Naive thymus-derived CD4-positive, alpha-beta T cell (primary cell): ENCODE measurements around the gene MUSK. TPM values are rescaled to one million over a fixed set of nuclear protein-coding genes. Genes with fewer than 3 reads are reported as not detected.

Source experiments
- ATAC-seq: fragments of 150-1000 bp; cut with Tn5 transposase; 2 replicates; pipeline ENCODE4 v1.10.0; 2021; ENCODE audit warnings: mild to moderate bottlenecking, moderate library complexity
- CTCF ChIA-PET: fragments of 350-600 bp; sonication (Branson Sonifier 250); formaldehyde crosslinking; loops from one replicate; lab custom pipeline; 2021; ENCODE audit warnings: antibody characterized with exemption; lab: Charles Lee
- POLR2A ChIA-PET: fragments of 350-600 bp; sonication (Branson Sonifier 250); formaldehyde crosslinking; loops from one replicate; lab custom pipeline; 2021; ENCODE audit warnings: antibody characterized with exemption, inconsistent platforms; lab: Charles Lee
- DNase-seq, 9 donors: peaks; one replicate each; pipeline versions ENCODE4 v3.0.0 to v3.0.0-alpha.2; 2020 to 2022; ENCODE audit warnings: mixed read lengths in 1 of 9
- H3K27ac ChIP-seq: one replicate; pipeline ENCODE4 v1.7.0; 2013; ENCODE audit warnings: mild to moderate bottlenecking, low read depth, low read length, moderate library complexity
- H3K27me3 ChIP-seq, 2 donors: one replicate each; pipeline ENCODE4 v1.7.0; 2013; ENCODE audit warnings: low read length in 2 of 2, mild to moderate bottlenecking in 2 of 2, moderate library complexity in 2 of 2; ENCODE audit not compliant: control insufficient read depth in 2 of 2, insufficient read depth in 2 of 2
- H3K36me3 ChIP-seq, 3 experiments: 1 replicate in 2 of 3; 2 replicates in 1 of 3; pipeline ENCODE4 v1.7.0; 2013; ENCODE audit warnings: low read length in 3 of 3, mild to moderate bottlenecking in 3 of 3, moderate library complexity in 1 of 3; ENCODE audit not compliant: insufficient read depth in 3 of 3, control insufficient read depth in 2 of 3
- H3K4me1 ChIP-seq, 2 donors: one replicate each; pipeline ENCODE4 v1.7.0; 2013; ENCODE audit warnings: low read length in 2 of 2, mild to moderate bottlenecking in 2 of 2, moderate library complexity in 1 of 2; ENCODE audit not compliant: control insufficient read depth in 2 of 2, insufficient read depth in 2 of 2
- H3K4me3 ChIP-seq: 2 replicates; pipeline ENCODE4 v1.7.0; 2013; ENCODE audit warnings: mild to moderate bottlenecking, low read length
- H3K9me3 ChIP-seq, 3 experiments: 1 replicate in 2 of 3; 2 replicates in 1 of 3; pipeline ENCODE4 v1.7.0; 2013; ENCODE audit warnings: low read length in 3 of 3; ENCODE audit not compliant: control insufficient read depth in 2 of 3
- H3K27ac Mint-ChIP-seq, 9 donors: one replicate each; pipeline ENCODE4 v1.8.0; 2020 to 2022; ENCODE audit warnings: mixed read lengths in 9 of 9, mild to moderate bottlenecking in 8 of 9, moderate library complexity in 5 of 9, inconsistent platforms in 2 of 9
- H3K27me3 Mint-ChIP-seq, 5 donors: one replicate each; pipeline ENCODE4 v1.8.0; 2021 to 2022; ENCODE audit warnings: mixed read lengths in 5 of 5, mild to moderate bottlenecking in 1 of 5
- H3K36me3 Mint-ChIP-seq, 5 donors: one replicate each; pipeline ENCODE4 v1.8.0; 2020 to 2022; ENCODE audit warnings: mixed read lengths in 5 of 5, mild to moderate bottlenecking in 3 of 5, inconsistent platforms in 1 of 5
- H3K4me1 Mint-ChIP-seq, 7 donors: one replicate each; pipeline ENCODE4 v1.8.0; 2020 to 2022; ENCODE audit warnings: mixed read lengths in 7 of 7, mild to moderate bottlenecking in 3 of 7, inconsistent platforms in 1 of 7
- H3K4me3 Mint-ChIP-seq, 10 donors: one replicate each; pipeline ENCODE4 v1.8.0; 2020 to 2022; ENCODE audit warnings: mild to moderate bottlenecking in 10 of 10, mixed read lengths in 10 of 10, moderate library complexity in 6 of 10, inconsistent platforms in 2 of 10
- H3K9me3 Mint-ChIP-seq, 11 donors: one replicate each; pipeline ENCODE4 v1.8.0; 2020 to 2022; ENCODE audit warnings: mixed read lengths in 11 of 11, mild to moderate bottlenecking in 4 of 11, inconsistent platforms in 1 of 11, moderate library complexity in 1 of 11
- intact Hi-C, 2 donors: fragments of 100-400 bp; cut with micrococcal nuclease; formaldehyde crosslinking; loops; one replicate each; pipeline ENCODE4 v1.15.1; 2023
- polyA plus RNA-seq, 2 donors: library from polyadenylated mRNA; unstranded; fragments of 300-500 nt; fragmentation: Illumina TruSeq; gene quantifications; one replicate each; pipeline ENCODE4 v1.2.3, GENCODE V29; 2021
- total RNA-seq, 6 experiments: library from RNA in 5 of 6; stranded (reverse) in 5 of 6; gene quantifications; 1 replicate in 5 of 6; 2 replicates in 1 of 6; pipeline ENCODE4 v1.2.3 and lab custom pipeline; 2021 to 2026

The MUSK gene
- total and polyA plus RNA-seq, 7 experiments from 2014 or later = not detected

- POLR2A ChIA-PET = no interaction called here
- DNase-seq = no peak
- no peaks in the 10 kb centered on the region for H3K4me1 Mint-ChIP-seq
Observed at GRCh38 chr9:110850401-110851135, 182.0 kb downstream of the MUSK start.

More at GRCh38 chr9:110850401-110851135, 182.0 kb downstream of the MUSK start:
- H3K36me3 ChIP-seq = no peaks in the 10 kb centered on the region
- Mint-ChIP-seq H3K27ac (peak overlapping the region in 1 of 9 donors; percentile 47), H3K4me3 (no peak overlapping the region), H3K36me3 (no peaks in the 10 kb centered on the region), H3K9me3 (peaks cover 0 to 20% (median 5%) of the 10 kb centered on the region in 11 donors), H3K27me3 (no peaks in the 10 kb centered on the region)
- peaks cover 0 to 5% (median 0%) of the 10 kb centered on the region in 3 experiments for H3K9me3 ChIP-seq
- no peak overlapping the region for H3K27ac ChIP-seq
- intact Hi-C loops = no loop called here
- no peak overlapping the region for H3K4me3 ChIP-seq
- ATAC-seq = no peak
- CTCF ChIA-PET = no interaction called here
- no peaks in the 10 kb centered on the region for H3K4me1 ChIP-seq
- no peaks in the 10 kb centered on the region for H3K27me3 ChIP-seq

Other genes starting within 250 kb of the MUSK start
- gene SVEP1, start 89.0 kb upstream of the MUSK start, total RNA-seq = under 1 TPM in 2 of 5 experiments, not detected in 3; 0.08 to 0.22 TPM
- not detected for gene SVEP1, start 89.0 kb upstream of the MUSK start, polyA plus RNA-seq